Right lobe of liver (tissue), 6 donors: ENCODE data around the gene PITPNM2. TPM values are rescaled to one million over a fixed set of nuclear protein-coding genes. Genes with fewer than 3 reads are reported as not detected.
A peak's percentile ranks its signal among the peaks of the same experiment; 100 is the strongest.

Experiments
- ATAC-seq, 4 donors: fragments of 200-7000 bp; cut with Tn5 transposase; one replicate each; pipeline ENCODE4 v1.9.1; 2020; ENCODE audit warnings: mild to moderate bottlenecking in 4 of 4, moderate library complexity in 4 of 4
- DNase-seq, 3 donors: peaks; one replicate each; pipeline ENCODE4 v3.0.0-alpha.2; 2020
- H3K27ac ChIP-seq, 3 donors: fragments of 200-600 bp; one replicate each; pipeline ENCODE4 v1.8.0; 2022
- H3K27me3 ChIP-seq, 2 donors: fragments of 200-600 bp; one replicate each; pipeline ENCODE4 v1.8.0; 2022
- H3K36me3 ChIP-seq, 4 donors: fragments of 200-600 bp; sonication (generic) in 1 of 4; one replicate each; pipeline versions ENCODE4 v1.5.1 to v1.8.0; 2017 to 2022; ENCODE audit warnings: control low read depth in 1 of 4
- H3K4me1 ChIP-seq, 4 donors: fragments of 200-600 bp; sonication (generic) in 1 of 4; one replicate each; pipeline versions ENCODE4 v1.5.1 to v1.8.0; 2017 to 2022; ENCODE audit warnings: control low read depth in 1 of 4
- H3K4me3 ChIP-seq, 3 donors: fragments of 200-600 bp; one replicate each; pipeline ENCODE4 v1.8.0; 2022
- H3K9me3 ChIP-seq, 4 donors: fragments of 200-600 bp; sonication (generic) in 1 of 4; one replicate each; pipeline versions ENCODE4 v1.5.1 to v1.8.0; 2017 to 2022; ENCODE audit warnings: control low read depth in 1 of 4
- POLR2A ChIP-seq: fragments of 450-650 bp; IDR thresholded peaks from one replicate; pipeline ENCODE4 v1.6.1; 2017; ENCODE audit warnings: antibody characterized with exemption, mild to moderate bottlenecking
- WGBS: methylation state at CpG from one replicate; pipeline ENCODE4 v1.1.6; 2018; ENCODE audit warnings: low coverage, low lambda C conversion rate; ENCODE audit not compliant: insufficient coverage; ENCODE audit errors: missing lambda C conversion rate; 5-methylcytosine and 5-hydroxymethylcytosine counted together
- intact Hi-C, 2 donors: fragments of 100-400 bp; cut with DNase I; formaldehyde crosslinking; loops; one replicate each; pipeline versions ENCODE4 v1.11.2 to v1.14.1; 2022
- total RNA-seq, 6 experiments: library from RNA; depleted of rRNA in 2 of 6; stranded (reverse); fragments of >200 nt in 2 of 6; fragmentation: NEBNext Ultra II Directional in 3 of 6; extraction: Animal tissue kit (Norgen Biotek cat#: 25700) in 3 of 6; gene quantifications; one replicate each; pipeline versions ENCODE4 v1.1.0 to v1.2.4, GENCODE V29; 2016 to 2023
- TF ChIP-seq, protein P1 (sequence below), 4 donors: fragments of 200-600 bp in 3 of 4; fragments of 450-650 bp in 1 of 4; IDR thresholded peaks; one replicate each; pipeline versions ENCODE4 v1.5.1 to v1.8.0; 2016 to 2022; ENCODE audit warnings: antibody characterized with exemption in 4 of 4, mild to moderate bottlenecking in 2 of 4
- donor health status: DM: no; HTN: yes; CAD: no.
- donor health status: DM: no; HTN: no; CAD: no.
- donor health status: DM: no; HTN: no; CAD: no.
- donor health status: DM: no; HTN: yes; CAD: no.
- donor health status: DM: no; HTN: yes; CAD: no.

PITPNM2 gene
- total RNA-seq, 6 experiments from 2014 or later: 5.8 to 24.7 (median 14.2) TPM

DNA sequence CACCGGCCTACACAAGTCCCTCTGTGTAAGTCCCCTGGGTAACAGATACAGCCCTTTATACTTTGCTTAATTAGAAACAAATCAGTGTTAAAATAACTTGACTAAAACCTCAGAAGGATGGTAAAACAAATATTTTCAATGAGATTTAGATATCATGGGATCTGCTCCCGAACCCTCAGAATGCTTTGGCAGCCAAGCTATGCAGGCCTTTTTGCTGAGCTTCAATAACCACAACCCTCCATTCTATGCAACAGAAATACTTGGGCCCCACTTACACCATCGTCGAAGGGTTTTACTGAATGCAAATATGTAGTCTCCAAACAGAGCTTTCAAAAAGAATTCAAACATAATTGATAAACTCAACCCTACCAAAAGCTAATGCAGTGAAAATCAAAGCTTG, 29.3 kb upstream of the PITPNM2 start:
- DNase-seq (no peak), ATAC-seq (no peak)
- no peak overlapping the region for H3K4me3 ChIP-seq
- WGBS: 96% methylated on average over 4 of the region's 4 CpGs
- H3K9me3 ChIP-seq: no peaks in the 10 kb centered on the region
- H3K27me3 ChIP-seq: no peaks in the 10 kb centered on the region
- TF ChIP-seq, protein P1, sequence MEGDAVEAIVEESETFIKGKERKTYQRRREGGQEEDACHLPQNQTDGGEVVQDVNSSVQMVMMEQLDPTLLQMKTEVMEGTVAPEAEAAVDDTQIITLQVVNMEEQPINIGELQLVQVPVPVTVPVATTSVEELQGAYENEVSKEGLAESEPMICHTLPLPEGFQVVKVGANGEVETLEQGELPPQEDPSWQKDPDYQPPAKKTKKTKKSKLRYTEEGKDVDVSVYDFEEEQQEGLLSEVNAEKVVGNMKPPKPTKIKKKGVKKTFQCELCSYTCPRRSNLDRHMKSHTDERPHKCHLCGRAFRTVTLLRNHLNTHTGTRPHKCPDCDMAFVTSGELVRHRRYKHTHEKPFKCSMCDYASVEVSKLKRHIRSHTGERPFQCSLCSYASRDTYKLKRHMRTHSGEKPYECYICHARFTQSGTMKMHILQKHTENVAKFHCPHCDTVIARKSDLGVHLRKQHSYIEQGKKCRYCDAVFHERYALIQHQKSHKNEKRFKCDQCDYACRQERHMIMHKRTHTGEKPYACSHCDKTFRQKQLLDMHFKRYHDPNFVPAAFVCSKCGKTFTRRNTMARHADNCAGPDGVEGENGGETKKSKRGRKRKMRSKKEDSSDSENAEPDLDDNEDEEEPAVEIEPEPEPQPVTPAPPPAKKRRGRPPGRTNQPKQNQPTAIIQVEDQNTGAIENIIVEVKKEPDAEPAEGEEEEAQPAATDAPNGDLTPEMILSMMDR (IDR thresholded peaks at IDR 0.05): no peak
- TF ChIP-seq POLR2A: no peak
- intact Hi-C loops: no loop called here
- no peak overlapping the region for H3K27ac ChIP-seq
- H3K4me1 ChIP-seq: no peaks in the 10 kb centered on the region
- H3K36me3 ChIP-seq: peaks cover 0 to 45% (median 5%) of the 10 kb centered on the region in 4 donors

DNA sequence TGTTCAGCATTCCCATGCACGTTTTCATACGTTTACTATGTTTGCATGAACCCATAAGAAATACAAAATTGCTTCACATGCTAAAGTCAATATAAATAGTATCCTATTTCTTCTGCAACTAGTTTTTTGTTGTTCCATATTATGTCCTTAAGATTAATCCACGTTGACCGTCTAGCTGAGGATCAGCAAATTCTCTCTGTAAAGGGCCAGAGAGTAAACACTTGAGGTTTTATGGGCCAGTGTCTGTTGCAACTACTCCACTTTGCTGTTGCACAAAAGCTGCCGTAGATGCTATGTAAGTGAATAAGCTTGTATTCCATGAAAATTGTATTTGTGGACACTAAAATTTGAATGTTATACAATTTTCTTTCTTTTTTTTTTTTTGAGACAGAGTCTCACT, 21.1 kb upstream of the PITPNM2 start:
- no peak overlapping the region for H3K4me3 ChIP-seq
- TF ChIP-seq POLR2A: no peak
- TF ChIP-seq, protein P1 (IDR thresholded peaks at IDR 0.05): no peak
- no peak for DNase-seq
- ATAC-seq: no peak
- H3K36me3 ChIP-seq: peaks cover 0 to 13% (median 5%) of the 10 kb centered on the region in 4 donors
- H3K9me3 ChIP-seq: no peaks in the 10 kb centered on the region
- WGBS: 67% methylated on average over 5 of the region's 5 CpGs
- H3K27ac ChIP-seq: no peak overlapping the region
- intact Hi-C loops: no loop called here
- no peaks in the 10 kb centered on the region for H3K27me3 ChIP-seq
- H3K4me1 ChIP-seq: peaks cover 0 to 12% (median 5%) of the 10 kb centered on the region in 4 donors

DNA sequence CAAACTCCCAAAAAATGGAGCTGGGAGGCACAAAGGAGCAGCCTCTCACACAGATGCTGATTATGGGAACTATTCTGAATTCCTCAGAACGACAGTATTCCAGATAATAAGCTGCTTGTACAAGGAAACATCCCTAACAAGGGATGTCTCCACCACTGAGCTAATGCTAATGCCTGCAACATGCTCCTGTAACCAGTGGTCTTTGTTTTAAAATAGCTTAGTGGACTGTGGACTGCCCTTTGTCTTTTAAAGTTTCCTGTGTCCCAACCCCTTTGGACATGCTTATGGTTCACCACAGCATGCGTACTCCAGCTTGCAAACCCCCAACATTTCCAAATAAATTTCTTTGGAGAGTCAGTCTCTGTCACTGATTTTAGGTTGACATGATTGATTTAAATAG, 16.4 kb upstream of the PITPNM2 start:
- 8% methylated on average over 2 of the region's 2 CpGs for WGBS
- Histone ChIP-seq H3K27me3 (no peaks in the 10 kb centered on the region), H3K4me1 (peaks cover 0 to 39% (median 16%) of the 10 kb centered on the region in 4 donors), H3K9me3 (no peaks in the 10 kb centered on the region), H3K4me3 (no peak overlapping the region), H3K36me3 (peaks cover 0 to 6% (median 0%) of the 10 kb centered on the region in 4 donors), H3K27ac (peak overlapping the region in 2 of 3 donors; percentile 50 to 53)
- TF ChIP-seq POLR2A: no peak
- TF ChIP-seq, protein P1 (IDR thresholded peaks at IDR 0.05): no peak
- ATAC-seq: peak; percentile 42 to 66 (median 56)
- no peak for DNase-seq
- intact Hi-C loops: no loop called here

DNA sequence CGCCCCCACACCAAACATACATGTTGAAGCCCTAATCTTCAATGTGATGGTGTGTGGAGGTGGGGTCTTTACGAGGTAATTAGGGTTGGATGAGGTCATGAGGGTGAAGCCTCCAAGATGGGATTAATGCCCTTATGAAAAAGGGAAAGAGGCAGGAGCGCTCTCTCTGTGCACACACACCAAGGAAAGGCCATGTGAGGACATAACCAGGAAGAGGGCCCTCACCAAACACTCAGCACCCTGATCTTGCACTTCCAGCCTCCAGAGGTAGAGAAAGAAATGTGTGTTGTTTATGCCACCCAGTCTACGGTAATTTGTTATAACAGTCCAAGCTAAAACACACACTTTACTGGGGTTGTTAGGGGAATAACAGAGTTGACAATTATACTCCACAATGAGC, 14.6 kb upstream of the PITPNM2 start:
- peaks cover 0 to 6% (median 0%) of the 10 kb centered on the region in 4 donors for H3K36me3 ChIP-seq
- no peaks in the 10 kb centered on the region for H3K27me3 ChIP-seq
- WGBS: 37% methylated on average over 4 of the region's 4 CpGs
- no peaks in the 10 kb centered on the region for H3K9me3 ChIP-seq
- H3K4me1 ChIP-seq: peaks cover 0 to 53% (median 20%) of the 10 kb centered on the region in 4 donors
- intact Hi-C loops: no loop called here
- no peak for TF ChIP-seq POLR2A
- TF ChIP-seq, protein P1 (IDR thresholded peaks at IDR 0.05): no peak
- H3K27ac ChIP-seq: peak overlapping the region in 2 of 3 donors; percentile 20 to 61
- DNase-seq (no peak), ATAC-seq (peak; percentile 42 to 59 (median 53))
- H3K4me3 ChIP-seq: peak overlapping the region in 2 of 3 donors; percentile 10 to 12
